GM12878 (cell line): ENCODE results near the gene OR10H4. TPM values are rescaled to one million over a fixed set of nuclear protein-coding genes. Genes with fewer than 3 reads are reported as not detected.

ENCODE experiments used
- ATAC-seq: fragments of 200-7000 bp; cut with Tn5 transposase; 3 replicates; pipeline ENCODE4 v1.9.1; 2020; ENCODE audit warnings: mild to moderate bottlenecking, moderate library complexity
- BruUV-seq: library from RNA; stranded (reverse); fragments of 400-500 nt; replicated peaks from 2 replicates; lab custom pipeline; 2021; lab: Mats Ljungman, UMichigan
- CTCF ChIA-PET: fragments of 300-600 bp; sonication (Branson Sonifier 250); formaldehyde crosslinking; extraction: SDS; loops from one replicate; lab custom pipeline; 2021; ENCODE audit warnings: inconsistent platforms; lab: Yijun Ruan, JAX
- POLR2A ChIA-PET: fragments of 350-600 bp; formaldehyde crosslinking; extraction: SDS; loops from one replicate; lab custom pipeline; 2021; ENCODE audit warnings: inconsistent platforms; lab: Charles Lee
- RAD21 ChIA-PET: fragments of 300-600 bp; sonication (Branson Sonifier 250); formaldehyde crosslinking; loops from one replicate; lab custom pipeline; 2023; ENCODE audit warnings: antibody characterized with exemption; ENCODE audit not compliant: unreplicated experiment; lab: Charles Lee
- SMC1A ChIA-PET: fragments of 300-600 bp; sonication (Branson Sonifier 250); formaldehyde crosslinking; loops from one replicate; lab custom pipeline; 2023; ENCODE audit not compliant: unreplicated experiment, uncharacterized antibody; lab: Charles Lee
- DNase-seq: peaks from one replicate; pipeline ENCODE4 v3.0.0-alpha.2; 2011; ENCODE audit warnings: low read depth, low spot score
- FAIRE-seq: peaks from 3 replicates; lab custom pipeline; 2011; peaks lifted over from hg19 to GRCh38; lab: Jason Lieb, UNC
- H2AFZ ChIP-seq: 2 replicates; pipeline ENCODE4 v1.6.0; 2011; ENCODE audit warnings: low read depth, low read length, control low read depth; ENCODE audit not compliant: control insufficient read depth
- H3K27ac ChIP-seq: 2 replicates; pipeline ENCODE4 v1.5.1; 2011; ENCODE audit warnings: control low read depth; ENCODE audit not compliant: control insufficient read depth, insufficient read depth
- H3K27me3 ChIP-seq, 2 experiments: replicated peaks in 1 of 2; 2 replicates each; pipeline versions ENCODE4 v1.6.0 to v1.6.1; 2011; ENCODE audit warnings: low read length in 1 of 2; ENCODE audit not compliant: control insufficient read depth in 2 of 2, insufficient read depth in 2 of 2
- H3K36me3 ChIP-seq, 2 experiments: 2 replicates each; pipeline ENCODE4 v1.5.1; 2011; ENCODE audit warnings: low read length in 1 of 2; ENCODE audit not compliant: control insufficient read depth in 2 of 2, insufficient read depth in 2 of 2
- H3K4me1 ChIP-seq: 2 replicates; pipeline ENCODE4 v1.6.1; 2011; ENCODE audit warnings: mild to moderate bottlenecking, low read length, moderate library complexity, mixed read lengths; ENCODE audit not compliant: control insufficient read depth, insufficient read depth
- H3K4me2 ChIP-seq: 2 replicates; pipeline ENCODE4 v1.6.0; 2011; ENCODE audit warnings: control low read depth; ENCODE audit not compliant: control insufficient read depth, insufficient read depth
- H3K4me3 ChIP-seq: fragments of 200-600 bp; sonication (generic); 2 replicates; pipeline ENCODE4 v1.5.1; 2016
- H3K79me2 ChIP-seq: 2 replicates; pipeline ENCODE4 v1.6.0; 2011; ENCODE audit warnings: low read length; ENCODE audit not compliant: control insufficient read depth, insufficient read depth
- H3K9ac ChIP-seq: 2 replicates; pipeline ENCODE4 v1.8.0; 2011; ENCODE audit warnings: low read length, control low read depth, mixed read lengths; ENCODE audit not compliant: control insufficient read depth, insufficient read depth
- H3K9me3 ChIP-seq: replicated peaks from 3 replicates; pipeline ENCODE4 v1.5.1; 2011; ENCODE audit warnings: mild to moderate bottlenecking, low read length; ENCODE audit not compliant: control insufficient read depth, insufficient read depth
- H4K20me1 ChIP-seq: 2 replicates; pipeline ENCODE4 v1.6.0; 2011; ENCODE audit not compliant: control insufficient read depth, insufficient read depth
- ATF7 ChIP-seq: fragments of 450-650 bp; IDR thresholded peaks from 2 replicates; pipeline ENCODE4 v1.6.1; 2016; ENCODE audit warnings: low read depth, mild to moderate bottlenecking
- CBX3 ChIP-seq: fragments of 200-600 bp; sonication (generic); IDR thresholded peaks from 2 replicates; pipeline ENCODE4 v1.6.1; 2016; ENCODE audit warnings: low read depth, borderline replicate concordance
- EP300 ChIP-seq, 2 experiments: fragments of 150-350 bp in 1 of 2; IDR thresholded peaks; 2 replicates each; pipeline ENCODE4 v1.6.1; 2011 to 2012; ENCODE audit warnings: low read depth in 2 of 2, low read length in 2 of 2, borderline replicate concordance in 1 of 2, improper control_type of control experiment in 1 of 2, inconsistent platforms in 1 of 2; ENCODE audit not compliant: control insufficient read depth in 1 of 2
- FOXK2 ChIP-seq: fragments of 450-650 bp; IDR thresholded peaks from 2 replicates; pipeline ENCODE4 v1.6.1; 2017; ENCODE audit warnings: mild to moderate bottlenecking, moderate library complexity
- IKZF1 ChIP-seq: fragments of 450-650 bp; conservative IDR thresholded peaks from 2 replicates; pipeline ENCODE4 v1.6.1; 2017; ENCODE audit warnings: antibody characterized with exemption, mild to moderate bottlenecking
- NRF1 ChIP-seq: conservative IDR thresholded peaks from 2 replicates; pipeline ENCODE4 v1.6.1; 2011; ENCODE audit warnings: mild to moderate bottlenecking, low read depth, low read length, improper control_type of control experiment
- TARDBP ChIP-seq: IDR thresholded peaks from 2 replicates; pipeline ENCODE4 v1.6.1; 2016; ENCODE audit warnings: borderline replicate concordance
- ZNF274 ChIP-seq: IDR thresholded peaks from one replicate; pipeline ENCODE4 v1.8.0; 2011; ENCODE audit not compliant: insufficient read length, insufficient read depth
- ZNF622 ChIP-seq: fragments of 450-650 bp; IDR thresholded peaks from 2 replicates; pipeline ENCODE4 v1.6.1; 2017; ENCODE audit warnings: mild to moderate bottlenecking, inconsistent platforms
- WGBS: methylation state at CpG from one replicate; pipeline ENCODE4 v1.1.6; 2016; ENCODE audit warnings: low lambda C conversion rate; ENCODE audit not compliant: insufficient replicate concordance, insufficient coverage; ENCODE audit errors: missing lambda C conversion rate; 5-methylcytosine and 5-hydroxymethylcytosine counted together
- in situ Hi-C: fragments of 300-500 bp; cut with MboI; formaldehyde crosslinking; loops from 9 replicates; pipeline ENCODE4 v1.14.3; 2018; ENCODE audit warnings: mixed read lengths
- intact Hi-C: fragments of 100-400 bp; cut with micrococcal nuclease; formaldehyde crosslinking; loops from one replicate; pipeline ENCODE4 v1.14.2; 2022; ENCODE audit not compliant: unreplicated experiment
- polyA plus RNA-seq, 11 experiments: library from polyadenylated mRNA; depleted of rRNA in 4 of 11; unstranded in 6 of 11; stranded (reverse) in 5 of 11; fragments of >200 nt; fragmentation: Nextera tagmentation in 4 of 11; fragmentation: Illumina TruSeq in 1 of 11; extraction: Ambion mirVana in 4 of 11; extraction: Trizol in 1 of 11; gene quantifications; 1 replicate in 1 of 11; 2 replicates in 10 of 11; pipeline versions ENCODE4 v1.2.1 to v1.2.3, GENCODE V29; 2011 to 2016; ENCODE audit warnings: inconsistent platforms in 2 of 11, missing spikeins in 2 of 11, low read depth in 1 of 11
- total RNA-seq, 4 experiments: library from RNA; depleted of rRNA in 3 of 4; stranded (reverse); fragments of >200 nt in 3 of 4; fragmentation: Illumina TruSeq in 1 of 4; extraction: Trizol in 1 of 4; gene quantifications; 2 replicates each; pipeline versions ENCODE4 v1.2.1 to v1.2.3, GENCODE V29; 2013 to 2021
- TF ChIP-seq, protein P1 (sequence below): IDR thresholded peaks from 2 replicates; pipeline ENCODE4 v1.6.1; 2011; ENCODE audit warnings: low read depth, mild to moderate bottlenecking, low read length, moderate library complexity, borderline replicate concordance; ENCODE audit errors: extremely low read depth
- TF ChIP-seq, protein P2 (sequence below): fragments of 450-650 bp; IDR thresholded peaks from 2 replicates; pipeline ENCODE4 v1.6.1; 2016; ENCODE audit warnings: mild to moderate bottlenecking
- TF ChIP-seq, protein P3 (sequence below): fragments of 450-650 bp; conservative IDR thresholded peaks from 2 replicates; pipeline ENCODE4 v1.6.1; 2017; ENCODE audit warnings: mild to moderate bottlenecking, moderate library complexity
- TF ChIP-seq, protein P4 (sequence below): fragments of 450-650 bp; IDR thresholded peaks from 2 replicates; pipeline ENCODE4 v1.6.1; 2017; ENCODE audit warnings: low read depth, mild to moderate bottlenecking, moderate library complexity
- TF ChIP-seq, protein P5 (sequence below), 3 experiments: IDR thresholded peaks in 2 of 3; conservative IDR thresholded peaks in 1 of 3; 2 replicates each; pipeline ENCODE4 v1.5.1; 2011; ENCODE audit warnings: low read depth in 3 of 3, low read length in 3 of 3, mild to moderate bottlenecking in 3 of 3, control low read depth in 2 of 3, moderate library complexity in 2 of 3, inconsistent platforms in 1 of 3, mixed read lengths in 1 of 3; ENCODE audit not compliant: control insufficient read depth in 2 of 3, insufficient read depth in 1 of 3; ENCODE audit errors: extremely low read depth in 1 of 3
- TF ChIP-seq, protein P6 (sequence below): fragments of 450-650 bp; IDR thresholded peaks from 2 replicates; pipeline ENCODE4 v1.6.1; 2017; ENCODE audit warnings: mild to moderate bottlenecking, low read depth, inconsistent platforms; ENCODE audit not compliant: poor library complexity, severe bottlenecking

Gene OR10H4
- total and polyA plus RNA-seq, 10 of the 15 experiments (the other 5 are each of a cell fraction or from before 2014, with no cell fraction given): not detected

DNA sequence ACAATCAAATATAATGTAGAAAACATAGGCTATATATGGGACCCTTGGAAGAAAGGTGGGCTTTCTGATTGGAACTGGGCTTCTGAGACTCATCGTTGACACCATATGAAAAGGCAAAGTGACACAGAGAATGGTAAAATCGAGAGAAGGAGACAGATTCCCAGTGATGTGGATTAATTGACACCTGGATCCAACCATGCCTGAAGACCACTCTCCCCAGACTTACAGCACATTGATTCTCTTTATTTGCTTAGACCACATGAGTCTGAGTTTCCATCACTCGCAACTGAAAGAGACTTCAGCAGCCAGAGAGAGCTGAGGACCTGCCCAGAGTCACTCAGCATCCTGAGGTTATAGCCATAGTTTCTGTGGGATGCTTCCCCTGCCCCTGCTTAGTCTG is 20.5 kb upstream of the OR10H4 start:
- POLR2A ChIA-PET: no interaction called here
- no peak overlapping the region for H3K9ac ChIP-seq
- RAD21 ChIA-PET: no interaction called here
- H3K4me3 ChIP-seq: no peak overlapping the region
- CTCF ChIA-PET: no interaction called here
- no peak overlapping the region for H3K27ac ChIP-seq
- no peaks in the 10 kb centered on the region for H3K27me3 ChIP-seq
- no peak overlapping the region for H3K4me2 ChIP-seq
- SMC1A ChIA-PET: no interaction called here
- H3K4me1 ChIP-seq: no peaks in the 10 kb centered on the region
- intact Hi-C loops (no loop called here), in situ Hi-C loops (no loop called here)
- WGBS: 17% methylated on average over 3 of the region's 3 CpGs
- FAIRE-seq: no peak
- H3K9me3 ChIP-seq: no peaks in the 10 kb centered on the region
- H3K79me2 ChIP-seq: no peaks in the 10 kb centered on the region
- no peaks in the 10 kb centered on the region for H3K36me3 ChIP-seq
- no peaks in the 10 kb centered on the region for H4K20me1 ChIP-seq
- no peak for DNase-seq
- no peak for ATAC-seq
- no peak overlapping the region for H2AFZ ChIP-seq
- BruUV-seq: no TSS peak
- TF ChIP-seq, protein P1, sequence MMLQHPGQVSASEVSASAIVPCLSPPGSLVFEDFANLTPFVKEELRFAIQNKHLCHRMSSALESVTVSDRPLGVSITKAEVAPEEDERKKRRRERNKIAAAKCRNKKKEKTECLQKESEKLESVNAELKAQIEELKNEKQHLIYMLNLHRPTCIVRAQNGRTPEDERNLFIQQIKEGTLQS: no peak
- TF ChIP-seq ATF7: no peak
- no peak for TF ChIP-seq ZNF622
- no peak for TF ChIP-seq EP300 (IDR thresholded peaks at IDR 0.05; ENCODE audit: borderline replicate concordance in 1 of 2, control insufficient read depth in 1 of 2, low read depth in 2 of 2, low read length in 2 of 2)
- no peak for TF ChIP-seq CBX3
- TF ChIP-seq, protein P2, sequence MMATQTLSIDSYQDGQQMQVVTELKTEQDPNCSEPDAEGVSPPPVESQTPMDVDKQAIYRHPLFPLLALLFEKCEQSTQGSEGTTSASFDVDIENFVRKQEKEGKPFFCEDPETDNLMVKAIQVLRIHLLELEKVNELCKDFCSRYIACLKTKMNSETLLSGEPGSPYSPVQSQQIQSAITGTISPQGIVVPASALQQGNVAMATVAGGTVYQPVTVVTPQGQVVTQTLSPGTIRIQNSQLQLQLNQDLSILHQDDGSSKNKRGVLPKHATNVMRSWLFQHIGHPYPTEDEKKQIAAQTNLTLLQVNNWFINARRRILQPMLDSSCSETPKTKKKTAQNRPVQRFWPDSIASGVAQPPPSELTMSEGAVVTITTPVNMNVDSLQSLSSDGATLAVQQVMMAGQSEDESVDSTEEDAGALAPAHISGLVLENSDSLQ: no peak
- TF ChIP-seq, protein P3, sequence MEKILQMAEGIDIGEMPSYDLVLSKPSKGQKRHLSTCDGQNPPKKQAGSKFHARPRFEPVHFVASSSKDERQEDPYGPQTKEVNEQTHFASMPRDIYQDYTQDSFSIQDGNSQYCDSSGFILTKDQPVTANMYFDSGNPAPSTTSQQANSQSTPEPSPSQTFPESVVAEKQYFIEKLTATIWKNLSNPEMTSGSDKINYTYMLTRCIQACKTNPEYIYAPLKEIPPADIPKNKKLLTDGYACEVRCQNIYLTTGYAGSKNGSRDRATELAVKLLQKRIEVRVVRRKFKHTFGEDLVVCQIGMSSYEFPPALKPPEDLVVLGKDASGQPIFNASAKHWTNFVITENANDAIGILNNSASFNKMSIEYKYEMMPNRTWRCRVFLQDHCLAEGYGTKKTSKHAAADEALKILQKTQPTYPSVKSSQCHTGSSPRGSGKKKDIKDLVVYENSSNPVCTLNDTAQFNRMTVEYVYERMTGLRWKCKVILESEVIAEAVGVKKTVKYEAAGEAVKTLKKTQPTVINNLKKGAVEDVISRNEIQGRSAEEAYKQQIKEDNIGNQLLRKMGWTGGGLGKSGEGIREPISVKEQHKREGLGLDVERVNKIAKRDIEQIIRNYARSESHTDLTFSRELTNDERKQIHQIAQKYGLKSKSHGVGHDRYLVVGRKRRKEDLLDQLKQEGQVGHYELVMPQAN: no peak
- TF ChIP-seq, protein P4, sequence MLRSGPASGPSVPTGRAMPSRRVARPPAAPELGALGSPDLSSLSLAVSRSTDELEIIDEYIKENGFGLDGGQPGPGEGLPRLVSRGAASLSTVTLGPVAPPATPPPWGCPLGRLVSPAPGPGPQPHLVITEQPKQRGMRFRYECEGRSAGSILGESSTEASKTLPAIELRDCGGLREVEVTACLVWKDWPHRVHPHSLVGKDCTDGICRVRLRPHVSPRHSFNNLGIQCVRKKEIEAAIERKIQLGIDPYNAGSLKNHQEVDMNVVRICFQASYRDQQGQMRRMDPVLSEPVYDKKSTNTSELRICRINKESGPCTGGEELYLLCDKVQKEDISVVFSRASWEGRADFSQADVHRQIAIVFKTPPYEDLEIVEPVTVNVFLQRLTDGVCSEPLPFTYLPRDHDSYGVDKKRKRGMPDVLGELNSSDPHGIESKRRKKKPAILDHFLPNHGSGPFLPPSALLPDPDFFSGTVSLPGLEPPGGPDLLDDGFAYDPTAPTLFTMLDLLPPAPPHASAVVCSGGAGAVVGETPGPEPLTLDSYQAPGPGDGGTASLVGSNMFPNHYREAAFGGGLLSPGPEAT: no peak
- no peak for TF ChIP-seq IKZF1
- TF ChIP-seq TARDBP: no peak
- no peak for TF ChIP-seq NRF1
- TF ChIP-seq, protein P5, sequence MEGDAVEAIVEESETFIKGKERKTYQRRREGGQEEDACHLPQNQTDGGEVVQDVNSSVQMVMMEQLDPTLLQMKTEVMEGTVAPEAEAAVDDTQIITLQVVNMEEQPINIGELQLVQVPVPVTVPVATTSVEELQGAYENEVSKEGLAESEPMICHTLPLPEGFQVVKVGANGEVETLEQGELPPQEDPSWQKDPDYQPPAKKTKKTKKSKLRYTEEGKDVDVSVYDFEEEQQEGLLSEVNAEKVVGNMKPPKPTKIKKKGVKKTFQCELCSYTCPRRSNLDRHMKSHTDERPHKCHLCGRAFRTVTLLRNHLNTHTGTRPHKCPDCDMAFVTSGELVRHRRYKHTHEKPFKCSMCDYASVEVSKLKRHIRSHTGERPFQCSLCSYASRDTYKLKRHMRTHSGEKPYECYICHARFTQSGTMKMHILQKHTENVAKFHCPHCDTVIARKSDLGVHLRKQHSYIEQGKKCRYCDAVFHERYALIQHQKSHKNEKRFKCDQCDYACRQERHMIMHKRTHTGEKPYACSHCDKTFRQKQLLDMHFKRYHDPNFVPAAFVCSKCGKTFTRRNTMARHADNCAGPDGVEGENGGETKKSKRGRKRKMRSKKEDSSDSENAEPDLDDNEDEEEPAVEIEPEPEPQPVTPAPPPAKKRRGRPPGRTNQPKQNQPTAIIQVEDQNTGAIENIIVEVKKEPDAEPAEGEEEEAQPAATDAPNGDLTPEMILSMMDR (IDR thresholded peaks at IDR 0.05 in 2 of 3, conservative IDR thresholded peaks at IDR 0.05 in 1 of 3; ENCODE audit: control insufficient read depth in 2 of 3, extremely low read depth in 1 of 3, insufficient read depth in 1 of 3, low read depth in 3 of 3, low read length in 3 of 3): no peak
- no peak for TF ChIP-seq FOXK2
- TF ChIP-seq ZNF274: no peak
- TF ChIP-seq, protein P6, sequence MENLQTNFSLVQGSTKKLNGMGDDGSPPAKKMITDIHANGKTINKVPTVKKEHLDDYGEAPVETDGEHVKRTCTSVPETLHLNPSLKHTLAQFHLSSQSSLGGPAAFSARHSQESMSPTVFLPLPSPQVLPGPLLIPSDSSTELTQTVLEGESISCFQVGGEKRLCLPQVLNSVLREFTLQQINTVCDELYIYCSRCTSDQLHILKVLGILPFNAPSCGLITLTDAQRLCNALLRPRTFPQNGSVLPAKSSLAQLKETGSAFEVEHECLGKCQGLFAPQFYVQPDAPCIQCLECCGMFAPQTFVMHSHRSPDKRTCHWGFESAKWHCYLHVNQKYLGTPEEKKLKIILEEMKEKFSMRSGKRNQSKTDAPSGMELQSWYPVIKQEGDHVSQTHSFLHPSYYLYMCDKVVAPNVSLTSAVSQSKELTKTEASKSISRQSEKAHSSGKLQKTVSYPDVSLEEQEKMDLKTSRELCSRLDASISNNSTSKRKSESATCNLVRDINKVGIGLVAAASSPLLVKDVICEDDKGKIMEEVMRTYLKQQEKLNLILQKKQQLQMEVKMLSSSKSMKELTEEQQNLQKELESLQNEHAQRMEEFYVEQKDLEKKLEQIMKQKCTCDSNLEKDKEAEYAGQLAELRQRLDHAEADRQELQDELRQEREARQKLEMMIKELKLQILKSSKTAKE: no peak
